ENCODE measurements around the gene NF2. TPM values are rescaled to one million over a fixed set of nuclear protein-coding genes. Genes with fewer than 3 reads are reported as not detected.

Gene NF2
- total RNA-seq, 1 donor from 2014 or later = 110 TPM

GRCh38 chr22:29735416-29735815, 132.0 kb downstream of the NF2 start:
- TF ChIP-seq CTCF (IDR thresholded peaks at IDR 0.05; ENCODE audit: insufficient read depth, low read length, poor library complexity, severe bottlenecking) = no peak
- DNase-seq (ENCODE audit: low read depth) = no peak
- H3K4me3 ChIP-seq (ENCODE audit: low read depth, low read length) = no peak overlapping the region
- H3K27me3 ChIP-seq (ENCODE audit: control insufficient read depth, insufficient read depth, low read length) = no peaks in the 10 kb centered on the region
- no peaks in the 10 kb centered on the region for H3K36me3 ChIP-seq (ENCODE audit: control insufficient read depth, insufficient read depth, low read length)

GRCh38 chr22:29737251-29738117, 134.1 kb downstream of the NF2 start:
- H3K27me3 ChIP-seq (ENCODE audit: control insufficient read depth, insufficient read depth, low read length) = no peaks in the 10 kb centered on the region
- DNase-seq (ENCODE audit: low read depth) = no peak
- TF ChIP-seq CTCF (IDR thresholded peaks at IDR 0.05; ENCODE audit: insufficient read depth, low read length, poor library complexity, severe bottlenecking) = no peak

GRCh38 chr22:29738118-29738815, 134.8 kb downstream of the NF2 start:
- no peak for DNase-seq (ENCODE audit: low read depth)
- H3K36me3 ChIP-seq (ENCODE audit: control insufficient read depth, insufficient read depth, low read length) = no peaks in the 10 kb centered on the region
- no peak overlapping the region for H3K4me3 ChIP-seq (ENCODE audit: low read depth, low read length)
- no peaks in the 10 kb centered on the region for H3K27me3 ChIP-seq (ENCODE audit: control insufficient read depth, insufficient read depth, low read length)
- no peak for TF ChIP-seq CTCF (IDR thresholded peaks at IDR 0.05; ENCODE audit: insufficient read depth, low read length, poor library complexity, severe bottlenecking)

More at GRCh38 chr22:29737251-29738117, 134.1 kb downstream of the NF2 start:
- Histone ChIP-seq H3K36me3 (ENCODE audit: control insufficient read depth, insufficient read depth, low read length) (no peaks in the 10 kb centered on the region), H3K4me3 (ENCODE audit: low read depth, low read length) (no peak overlapping the region)

GRCh38 chr22:29739346-29739875, 136.0 kb downstream of the NF2 start:
- Histone ChIP-seq H3K36me3 (ENCODE audit: control insufficient read depth, insufficient read depth, low read length) (no peaks in the 10 kb centered on the region), H3K4me3 (ENCODE audit: low read depth, low read length) (no peak overlapping the region), H3K27me3 (ENCODE audit: control insufficient read depth, insufficient read depth, low read length) (no peaks in the 10 kb centered on the region)
- no peak for TF ChIP-seq CTCF (IDR thresholded peaks at IDR 0.05; ENCODE audit: insufficient read depth, low read length, poor library complexity, severe bottlenecking)
- no peak for DNase-seq (ENCODE audit: low read depth)

GRCh38 chr22:29740216-29740615, 136.8 kb downstream of the NF2 start:
- Histone ChIP-seq H3K27me3 (ENCODE audit: control insufficient read depth, insufficient read depth, low read length) (no peaks in the 10 kb centered on the region), H3K36me3 (ENCODE audit: control insufficient read depth, insufficient read depth, low read length) (no peaks in the 10 kb centered on the region), H3K4me3 (ENCODE audit: low read depth, low read length) (no peak overlapping the region)
- DNase-seq (ENCODE audit: low read depth) = no peak
- no peak for TF ChIP-seq CTCF (IDR thresholded peaks at IDR 0.05; ENCODE audit: insufficient read depth, low read length, poor library complexity, severe bottlenecking)
